Endothelial cell of umbilical vein (primary cell): Measurements from ENCODE around the gene DDR1.

Experiments used
- EZH2 ChIP-seq: IDR thresholded peaks from 2 replicates; pipeline ENCODE4 v1.6.1; 2012; ENCODE audit warnings: borderline replicate concordance, low read depth, mild to moderate bottlenecking, moderate library complexity, low read length, inconsistent platforms; ENCODE audit not compliant: severe bottlenecking
- FOS ChIP-seq: IDR thresholded peaks from 2 replicates; pipeline ENCODE4 v1.6.1; 2011; ENCODE audit warnings: mild to moderate bottlenecking, low read length, moderate library complexity, borderline replicate concordance; ENCODE audit not compliant: insufficient read depth
- GATA2 ChIP-seq: IDR thresholded peaks from 2 replicates; pipeline ENCODE4 v1.7.0; 2011; ENCODE audit warnings: low read depth, mild to moderate bottlenecking, moderate library complexity, mixed read lengths, low read length; ENCODE audit not compliant: insufficient read length, insufficient read depth
- MAX ChIP-seq: IDR thresholded peaks from 2 replicates; pipeline ENCODE4 v1.6.1; 2011; ENCODE audit not compliant: insufficient read depth, insufficient read length
- MYC ChIP-seq: IDR thresholded peaks from one replicate; pipeline ENCODE4 v1.6.1; 2011; ENCODE audit warnings: mild to moderate bottlenecking, low read depth, low read length
- POLR2A ChIP-seq: IDR thresholded peaks from 2 replicates; pipeline ENCODE4 v1.6.1; 2012; ENCODE audit warnings: low read depth, mild to moderate bottlenecking, control low read depth, low read length
- POLR2AphosphoS5 ChIP-seq: IDR thresholded peaks from 2 replicates; pipeline ENCODE4 v1.6.1; 2012; ENCODE audit warnings: low read depth, mild to moderate bottlenecking, control low read depth, low read length, moderate library complexity; ENCODE audit not compliant: insufficient read depth
- TF ChIP-seq, protein P1 (sequence below), 2 donors: IDR thresholded peaks; 1 replicate in 1 of 2; 2 replicates in 1 of 2; pipeline ENCODE4 v1.5.1; 2011; ENCODE audit warnings: low read length in 2 of 2, mild to moderate bottlenecking in 2 of 2, moderate library complexity in 2 of 2, control low read depth in 1 of 2, inconsistent platforms in 1 of 2, low read depth in 1 of 2; ENCODE audit not compliant: insufficient read depth in 1 of 2; ENCODE audit errors: extremely low read depth in 1 of 2

DNA sequence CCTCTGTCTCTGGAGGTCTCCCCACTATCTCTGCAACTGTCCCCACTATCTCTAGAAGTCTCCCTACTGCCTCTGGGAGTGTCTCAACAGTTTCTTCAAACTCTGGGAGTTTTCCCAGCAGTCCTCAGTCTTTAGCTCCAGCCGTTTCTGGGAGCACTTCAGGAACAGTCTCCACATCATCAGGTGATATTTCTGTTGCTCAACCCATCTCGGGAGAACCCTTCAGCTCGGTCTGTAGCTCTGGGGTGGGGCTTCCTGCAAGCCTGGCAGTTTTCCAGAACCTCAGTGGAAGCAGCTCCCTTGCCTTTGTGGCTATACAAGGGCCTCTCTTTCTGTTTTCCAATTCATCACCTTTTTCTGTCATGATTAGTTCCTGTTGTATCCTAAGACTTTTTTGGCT lies 50.7 kb downstream of the DDR1 start:
- TF ChIP-seq MAX (no peak), EZH2 (no peak), FOS (no peak), POLR2AphosphoS5 (no peak), POLR2A (no peak), MYC (no peak), GATA2 (no peak)
- TF ChIP-seq, protein P1, sequence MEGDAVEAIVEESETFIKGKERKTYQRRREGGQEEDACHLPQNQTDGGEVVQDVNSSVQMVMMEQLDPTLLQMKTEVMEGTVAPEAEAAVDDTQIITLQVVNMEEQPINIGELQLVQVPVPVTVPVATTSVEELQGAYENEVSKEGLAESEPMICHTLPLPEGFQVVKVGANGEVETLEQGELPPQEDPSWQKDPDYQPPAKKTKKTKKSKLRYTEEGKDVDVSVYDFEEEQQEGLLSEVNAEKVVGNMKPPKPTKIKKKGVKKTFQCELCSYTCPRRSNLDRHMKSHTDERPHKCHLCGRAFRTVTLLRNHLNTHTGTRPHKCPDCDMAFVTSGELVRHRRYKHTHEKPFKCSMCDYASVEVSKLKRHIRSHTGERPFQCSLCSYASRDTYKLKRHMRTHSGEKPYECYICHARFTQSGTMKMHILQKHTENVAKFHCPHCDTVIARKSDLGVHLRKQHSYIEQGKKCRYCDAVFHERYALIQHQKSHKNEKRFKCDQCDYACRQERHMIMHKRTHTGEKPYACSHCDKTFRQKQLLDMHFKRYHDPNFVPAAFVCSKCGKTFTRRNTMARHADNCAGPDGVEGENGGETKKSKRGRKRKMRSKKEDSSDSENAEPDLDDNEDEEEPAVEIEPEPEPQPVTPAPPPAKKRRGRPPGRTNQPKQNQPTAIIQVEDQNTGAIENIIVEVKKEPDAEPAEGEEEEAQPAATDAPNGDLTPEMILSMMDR (IDR thresholded peaks at IDR 0.05; ENCODE audit: extremely low read depth in 1 of 2, insufficient read depth in 1 of 2, low read depth in 1 of 2, low read length in 2 of 2): no peak
